GM04504 (cell line): ENCODE measurements around the gene GPR34.

ENCODE experiments used
- DNase-seq: peaks from one replicate; pipeline ENCODE4 v3.0.0-alpha.2; 2012; ENCODE audit warnings: low read depth

The GPR34 gene

GRCh38 chrX:41734530-41734929 lies 45.8 kb downstream of the GPR34 start:
- no peak for DNase-seq

GRCh38 chrX:41737065-41737464 lies 48.3 kb downstream of the GPR34 start:
- DNase-seq: no peak

DNA sequence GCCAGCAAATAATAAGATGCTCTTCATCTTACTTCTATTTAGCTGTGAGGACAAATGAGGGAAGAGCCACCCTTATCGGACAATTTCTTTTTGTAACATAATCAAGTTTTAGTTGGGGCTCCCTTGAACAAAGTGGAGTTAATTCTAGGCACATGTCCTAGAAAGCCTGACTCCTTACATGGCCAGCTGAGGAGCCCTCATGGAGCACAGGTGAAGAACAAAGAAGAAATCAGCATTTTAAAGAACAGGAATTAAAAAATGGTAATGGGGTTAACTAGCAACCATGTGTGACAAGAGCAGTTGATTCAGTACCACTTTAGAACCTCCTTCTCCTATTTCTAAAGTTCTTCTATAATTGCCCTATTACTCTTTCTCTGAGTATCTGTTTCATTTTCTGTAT lies 51.1 kb downstream of the GPR34 start:
- no peak for DNase-seq
